DMS114 treated with DMSO at 0.1 percent for 48 hours (cell line): ENCODE results near the gene COL4A2.

Source experiments
- DNase-seq: peaks from one replicate; lab custom pipeline; 2025; ENCODE audit not compliant: unreplicated experiment; lab: John Stamatoyannopoulos, UW

COL4A2 gene

GRCh38 chr13:110353339-110353977 lies 46.4 kb downstream of the COL4A2 start:
- DNase-seq: no peak

DNA sequence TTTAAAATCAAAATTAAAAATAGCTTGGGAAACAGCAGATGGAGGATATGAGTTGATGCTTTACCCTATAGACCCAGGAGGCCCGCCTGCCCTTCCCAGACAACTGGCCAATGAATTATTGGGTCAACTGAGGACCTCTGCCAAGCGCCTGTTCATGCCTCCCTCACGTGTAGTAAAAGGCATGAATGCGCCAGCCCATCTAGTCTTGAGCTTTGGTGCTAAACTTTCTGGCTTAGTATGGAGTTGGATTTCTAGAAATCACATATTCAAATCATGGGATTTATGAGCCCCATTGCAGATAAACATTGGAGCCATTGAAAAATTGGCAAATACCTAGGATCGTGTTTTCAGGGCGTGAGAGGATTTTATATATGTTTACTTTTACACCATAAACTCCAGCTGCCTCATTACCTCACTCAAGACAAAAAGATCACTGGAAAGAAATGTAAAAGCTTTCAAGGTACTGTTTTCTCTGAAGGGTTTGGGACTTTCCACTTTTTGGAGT lies 47.1 kb downstream of the COL4A2 start:
- no peak for DNase-seq

- DNase-seq: no peak
Observed at GRCh38 chr13:110354715-110355473, 47.8 kb downstream of the COL4A2 start.

DNA sequence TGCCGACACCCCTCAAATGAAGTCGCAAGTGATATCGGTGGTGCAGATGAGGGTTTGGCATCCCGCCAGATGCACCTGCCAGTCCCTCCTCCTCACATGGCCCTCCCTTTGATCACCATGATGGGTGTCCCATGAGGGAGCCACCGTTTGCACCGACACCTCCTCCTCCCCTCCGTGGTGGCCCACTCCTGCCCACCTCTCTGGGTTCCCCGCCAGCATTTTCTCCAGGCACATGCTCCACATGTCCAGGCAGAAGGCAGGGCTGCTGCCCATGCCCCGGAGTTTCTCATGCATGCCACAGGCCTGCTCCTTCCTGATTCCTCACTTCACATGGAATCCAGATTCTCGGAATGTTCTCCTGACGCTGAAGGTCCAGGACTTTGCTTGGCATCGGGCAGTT lies 49.3 kb downstream of the COL4A2 start:
- DNase-seq: no peak

GRCh38 chr13:110358381-110358780 lies 51.3 kb downstream of the COL4A2 start:
- no peak for DNase-seq

DNA sequence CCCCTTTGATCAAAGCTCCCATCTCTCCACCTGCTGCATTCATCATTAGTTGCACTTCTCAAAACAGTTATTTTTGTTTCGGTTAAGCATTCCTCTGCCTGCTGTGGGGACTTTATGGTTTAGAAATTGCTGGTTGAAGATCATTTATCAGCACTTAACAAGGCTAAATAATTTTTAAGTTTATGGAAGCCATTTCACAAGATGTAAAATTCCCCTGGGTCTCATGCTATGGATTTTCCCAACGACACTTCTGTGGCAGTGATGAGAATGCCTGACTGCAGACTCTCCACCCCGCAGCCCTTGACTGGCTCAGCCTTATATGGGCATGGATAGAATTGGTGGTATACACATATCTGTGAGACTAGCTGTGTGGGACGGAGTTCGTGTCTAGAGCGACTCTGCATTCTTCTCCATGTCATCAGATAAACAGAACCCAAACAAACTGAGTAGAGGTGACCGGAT lies 52.8 kb downstream of the COL4A2 start:
- DNase-seq: no peak

DNA sequence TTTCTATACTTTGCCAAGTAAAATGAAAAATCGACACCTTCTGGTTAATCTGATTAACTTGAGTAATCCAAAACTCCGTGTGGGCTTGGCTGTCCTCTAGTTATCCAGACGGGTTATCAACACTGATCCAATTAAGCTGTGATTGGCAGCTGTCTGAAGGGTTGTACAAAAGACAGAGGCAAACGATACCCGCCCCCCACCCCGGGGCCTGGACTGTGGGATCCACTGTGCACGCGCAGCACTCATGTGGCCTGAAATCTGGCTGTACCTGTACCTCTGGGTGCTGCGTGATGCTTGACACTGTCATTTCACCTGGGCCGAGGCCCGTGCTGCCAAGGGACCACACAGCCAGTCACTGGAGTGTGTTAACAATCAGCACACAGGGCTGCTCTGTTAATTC lies 53.5 kb downstream of the COL4A2 start:
- no peak for DNase-seq

DNA sequence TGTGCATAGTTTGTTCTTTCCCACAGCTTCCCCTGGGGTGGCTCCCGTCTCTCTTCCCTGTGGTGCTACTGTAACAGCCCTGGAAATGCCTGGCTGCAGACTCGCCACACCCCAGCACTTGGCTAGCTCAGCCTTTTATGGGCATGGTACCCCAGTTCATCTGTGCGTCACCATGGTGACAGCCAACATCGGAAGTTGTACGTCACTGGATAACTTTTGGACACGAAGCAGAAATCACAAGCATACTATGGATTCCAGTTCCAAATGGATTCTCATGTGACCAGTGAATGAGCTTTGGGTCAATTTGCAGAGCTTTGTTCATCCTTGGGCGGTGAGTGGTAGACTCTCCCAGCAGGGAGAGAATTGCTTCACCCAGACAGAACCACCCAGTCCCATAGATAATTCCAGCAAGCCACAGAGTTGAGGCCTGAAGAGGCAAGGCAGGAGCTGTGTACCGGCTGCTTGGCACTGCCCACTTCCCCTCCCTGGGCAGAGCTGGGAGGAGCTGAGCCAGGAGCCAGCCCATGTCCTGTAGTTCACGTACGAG lies 54.4 kb downstream of the COL4A2 start:
- DNase-seq: no peak

- no peak for DNase-seq
Observed at GRCh38 chr13:110363010-110363409, 55.9 kb downstream of the COL4A2 start.

- DNase-seq: no peak
Observed at GRCh38 chr13:110364081-110364480, 57.0 kb downstream of the COL4A2 start.

GRCh38 chr13:110365876-110366275 lies 58.8 kb downstream of the COL4A2 start:
- DNase-seq: no peak

DNA sequence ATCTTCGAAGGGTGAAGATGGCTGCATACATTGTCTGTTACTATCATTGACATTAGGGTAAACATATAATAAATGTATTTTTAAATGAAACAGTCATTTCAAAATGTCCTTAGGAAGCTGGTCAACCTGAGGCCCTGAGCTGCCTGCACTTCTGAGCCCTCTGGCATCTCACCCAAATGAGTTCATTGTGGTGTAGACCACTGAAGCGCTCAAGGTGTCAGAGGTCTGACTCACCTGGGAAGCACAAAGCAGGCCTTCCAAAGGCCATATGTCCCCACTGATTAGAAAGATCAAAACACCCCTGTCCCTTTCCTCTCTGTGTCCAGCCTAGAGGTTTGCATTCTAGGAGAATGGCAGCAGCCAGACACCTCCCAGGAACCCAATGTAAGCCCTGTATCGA lies 59.6 kb downstream of the COL4A2 start:
- no peak for DNase-seq

DNA sequence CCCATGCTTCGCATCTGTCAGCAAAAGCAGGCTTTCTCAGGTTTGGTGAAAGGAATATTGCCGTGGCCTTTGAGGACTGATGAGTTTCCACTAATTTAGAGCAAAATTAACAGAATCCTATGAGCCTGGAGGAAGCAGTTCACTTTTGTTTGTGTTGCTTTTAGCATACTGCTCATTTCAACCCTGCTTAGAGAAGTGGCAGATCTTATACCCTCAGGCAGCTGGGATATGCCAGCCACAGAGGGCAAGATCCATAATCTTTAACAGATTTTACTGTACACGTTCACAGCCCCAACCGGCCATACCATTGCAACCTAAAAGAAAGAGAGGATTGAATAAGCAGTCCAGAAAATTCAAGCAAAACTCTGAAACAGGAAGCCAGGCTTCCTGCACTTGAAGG lies 60.5 kb downstream of the COL4A2 start:
- DNase-seq: no peak

GRCh38 chr13:110368408-110368807 lies 61.3 kb downstream of the COL4A2 start:
- no peak for DNase-seq

DNA sequence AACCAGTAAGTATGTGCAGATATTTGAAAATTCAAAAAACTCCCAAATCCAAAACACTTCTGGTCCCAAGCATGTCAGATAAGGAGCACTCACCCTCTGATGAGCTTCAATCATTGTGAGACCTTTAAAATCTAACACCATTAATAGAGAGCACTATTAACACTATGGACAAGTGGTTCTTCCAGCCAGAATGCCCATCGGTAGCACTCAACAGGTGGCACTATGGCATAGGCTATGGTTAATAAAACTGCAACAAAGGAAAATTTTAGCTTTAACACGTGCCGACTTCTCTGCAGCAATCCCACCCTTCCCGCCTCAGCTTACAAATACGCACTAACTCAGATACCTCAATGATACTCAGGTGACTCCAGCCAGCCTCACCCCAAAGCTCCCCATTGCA lies 62.3 kb downstream of the COL4A2 start:
- DNase-seq: no peak

DNA sequence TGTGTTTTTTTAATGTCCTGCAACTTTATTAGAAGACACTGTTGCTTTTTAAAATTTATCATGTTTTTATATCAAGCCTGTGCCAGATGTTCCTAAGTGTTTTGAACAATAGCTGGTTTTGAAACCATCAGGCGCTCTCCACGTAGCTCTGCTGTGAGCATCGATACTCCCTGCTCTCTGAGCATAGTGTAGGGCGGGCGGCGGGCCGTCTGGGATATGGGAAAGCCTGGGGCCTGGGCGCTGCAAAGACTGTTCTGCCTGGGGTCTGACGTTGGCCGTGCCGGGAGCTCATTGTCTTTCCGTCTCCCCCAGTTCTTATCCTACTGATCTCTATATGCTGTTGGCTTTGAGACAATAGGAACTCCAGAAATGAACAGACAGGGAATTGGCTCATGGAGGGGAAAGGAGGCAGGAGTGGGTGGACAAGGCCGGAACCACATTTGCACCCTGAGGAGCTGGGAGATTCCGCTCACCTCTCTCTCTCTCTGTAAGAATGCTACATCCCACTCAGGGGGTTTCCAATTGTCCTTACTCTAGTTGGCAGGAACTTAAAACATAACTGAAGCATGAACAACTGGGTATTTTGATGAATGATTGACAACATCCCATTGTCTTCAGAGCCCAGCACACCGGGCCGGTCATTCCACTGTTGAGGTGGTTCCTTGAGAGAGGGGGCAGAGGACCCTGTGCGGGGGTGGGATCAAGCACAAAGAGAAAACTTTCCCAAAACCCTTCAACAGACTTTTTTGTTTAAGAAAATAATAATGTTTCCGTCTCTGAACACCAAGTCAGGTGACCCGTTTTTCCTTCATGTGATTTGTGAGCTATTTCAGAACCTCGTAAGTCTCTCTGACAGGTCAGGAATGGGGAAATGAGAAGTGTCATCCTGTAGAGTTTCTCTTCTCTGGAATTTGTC lies 64.7 kb downstream of the COL4A2 start:
- DNase-seq: no peak

- DNase-seq: no peak
Observed at GRCh38 chr13:110372676-110373075, 65.6 kb downstream of the COL4A2 start.

DNA sequence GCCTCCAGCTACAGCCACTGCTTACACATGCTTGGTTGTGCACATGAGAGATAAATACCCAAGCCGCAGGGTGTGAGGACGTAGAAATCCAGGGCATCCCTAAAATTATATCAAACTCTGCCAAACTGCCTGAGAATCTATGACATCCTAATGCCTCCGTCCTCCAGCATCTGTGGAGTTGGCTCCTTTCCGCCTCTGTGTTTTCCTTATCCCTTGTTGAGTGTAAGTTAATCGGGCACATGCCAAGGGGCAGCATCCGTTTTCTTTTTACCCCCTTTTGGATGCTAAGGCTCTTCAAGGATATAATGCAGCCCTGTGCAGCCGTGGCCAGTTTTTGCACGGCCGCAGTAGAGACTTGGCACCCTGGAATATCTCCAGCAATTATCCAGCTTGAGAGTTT lies 66.5 kb downstream of the COL4A2 start:
- DNase-seq: no peak

DNA sequence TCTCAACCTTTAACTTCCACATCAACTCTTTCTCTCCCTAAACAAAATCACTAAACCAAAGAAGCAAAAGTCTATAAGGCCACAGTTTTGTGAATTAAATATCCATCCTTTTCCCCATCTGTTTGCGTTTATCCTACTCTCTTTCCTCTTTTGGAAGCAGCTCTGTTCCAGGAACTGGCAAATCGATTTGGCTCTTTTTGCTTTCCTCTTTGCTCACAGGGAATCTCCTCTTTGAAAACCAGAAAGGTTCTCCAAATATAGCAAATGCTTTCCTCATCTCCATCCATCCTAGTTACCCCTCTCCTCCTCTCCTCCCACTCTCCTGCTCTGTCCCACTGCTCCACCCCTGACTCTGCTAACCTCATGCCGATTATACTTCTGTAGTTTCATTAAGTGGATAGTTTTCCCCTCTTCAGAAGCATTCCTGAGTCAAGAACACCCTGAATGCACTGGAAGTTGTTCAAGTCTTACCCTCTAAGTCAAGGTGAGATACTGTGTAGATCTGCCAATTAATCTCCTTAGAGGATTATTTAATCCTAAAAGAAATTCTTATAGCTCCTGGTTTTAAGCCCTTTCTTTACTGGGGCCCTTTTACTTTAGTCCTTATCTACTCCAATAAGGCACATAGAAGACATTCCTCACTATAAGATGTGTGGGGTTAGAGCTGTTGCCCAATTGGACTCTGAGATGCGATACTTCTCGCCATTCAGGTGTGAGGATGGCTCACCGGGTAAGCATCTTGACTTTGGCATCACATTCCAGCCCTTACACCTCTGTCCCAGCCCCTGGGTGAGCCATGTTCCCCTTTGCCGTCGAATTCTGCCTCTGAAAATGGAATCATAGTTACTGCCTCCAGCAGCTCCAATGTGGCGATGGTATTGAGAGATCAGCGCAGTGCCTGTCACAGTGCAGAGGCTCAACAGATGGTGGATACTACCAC lies 67.6 kb downstream of the COL4A2 start:
- no peak for DNase-seq

DNA sequence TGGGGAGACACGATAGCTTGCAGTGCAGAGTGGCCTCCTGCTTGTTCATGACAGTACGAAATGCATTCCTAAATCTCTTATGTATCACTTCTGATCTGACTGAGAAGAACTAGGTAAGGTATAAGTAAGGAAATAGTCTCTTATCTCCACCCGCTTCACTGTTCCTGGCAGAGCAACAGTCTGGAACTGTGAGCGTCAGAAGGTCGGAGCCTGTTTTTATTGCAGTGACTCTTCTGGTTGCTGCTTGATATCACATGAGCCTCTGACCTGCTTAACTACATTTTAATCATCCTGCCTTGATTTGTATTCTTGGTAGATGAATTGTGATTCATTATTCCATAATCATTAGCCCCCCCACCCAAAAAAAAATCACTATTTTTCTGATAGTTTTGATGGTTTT lies 69.0 kb downstream of the COL4A2 start:
- DNase-seq: no peak
